ENCODE results near the gene NUDT4. TPM values are rescaled to one million over a fixed set of nuclear protein-coding genes. Genes with fewer than 3 reads are reported as not detected.

The NUDT4 gene
- total and polyA plus RNA-seq, 2 of the 4 experiments (the other 2 are of a cell fraction) = 23.6 to 25.6 TPM

DNA sequence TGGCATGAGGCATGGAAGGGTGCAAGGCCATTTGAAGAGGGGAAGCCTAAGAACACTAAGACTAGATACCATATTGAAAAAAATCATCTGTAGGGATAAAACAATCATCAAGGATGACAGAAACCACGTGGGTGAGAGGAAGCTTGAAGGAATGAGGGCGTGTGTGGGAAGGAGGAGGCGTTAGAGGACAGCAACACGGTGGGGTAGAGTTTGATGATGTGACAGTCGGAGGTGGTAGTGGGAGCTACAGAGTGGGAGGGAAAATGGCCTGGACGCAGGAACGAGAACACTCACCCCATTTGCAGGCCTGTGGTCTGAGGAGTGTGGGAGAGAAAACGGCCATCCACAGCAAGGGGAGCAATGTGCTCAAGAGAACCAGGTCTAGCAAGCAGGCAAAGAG is 25.4 kb upstream of the NUDT4 start:
- Histone ChIP-seq H2AK9ac (replicated peaks; ENCODE audit: low read depth, low read length, poor library complexity) (no peak overlapping the region), H2AK5ac (ENCODE audit: low read depth, low read length) (no peak overlapping the region), H3K14ac (replicated peaks; ENCODE audit: low read depth, low read length) (no peak overlapping the region), H3K4ac (ENCODE audit: low read depth, low read length) (no peak overlapping the region), H2BK120ac (ENCODE audit: low read depth, low read length) (no peak overlapping the region), H3K9me1 (ENCODE audit: insufficient read depth, low read length) (no peaks in the 10 kb centered on the region), H3K4me2 (ENCODE audit: low read depth, low read length) (no peak overlapping the region), H4K20me1 (ENCODE audit: insufficient read depth, low read length) (no peaks in the 10 kb centered on the region), H3K9me3 (ENCODE audit: control insufficient read depth, insufficient read depth, low read length) (no peaks in the 10 kb centered on the region), H3K79me1 (ENCODE audit: low read depth in 1 of 2, low read length in 2 of 2) (no peaks in the 10 kb centered on the region), H4K5ac (ENCODE audit: low read depth, low read length) (no peak overlapping the region), H3K4me1 (ENCODE audit: control insufficient read depth, insufficient read depth, low read length) (no peaks in the 10 kb centered on the region), H2BK5ac (ENCODE audit: low read depth, low read length, poor library complexity, severe bottlenecking) (no peak overlapping the region), H3K18ac (ENCODE audit: low read depth, low read length) (no peak overlapping the region), H3K4me3 (ENCODE audit: insufficient read depth, low read depth, low read length) (no peak overlapping the region), H3K27ac (ENCODE audit: insufficient read depth, low read length) (no peak overlapping the region), H4K8ac (ENCODE audit: low read depth in 2 of 2, low read length in 2 of 2) (no peak overlapping the region), H3K9ac (ENCODE audit: low read depth, low read length) (no peak overlapping the region), H4K91ac (ENCODE audit: insufficient read depth, low read depth, low read length) (no peak overlapping the region), H3K36me3 (ENCODE audit: control insufficient read depth, insufficient read depth, low read length) (no peaks in the 10 kb centered on the region), H3K27me3 (ENCODE audit: control insufficient read depth, insufficient read depth, low read length) (no peaks in the 10 kb centered on the region), H2AFZ (replicated peaks; ENCODE audit: low read length, poor library complexity) (no peak overlapping the region), H2BK20ac (ENCODE audit: low read depth, low read length) (no peak overlapping the region), H3K56ac (ENCODE audit: extremely low read depth, insufficient read depth, low read length) (no peak overlapping the region), H2BK15ac (ENCODE audit: low read depth, low read length) (no peak overlapping the region), H3K23ac (ENCODE audit: low read depth, low read length) (no peak overlapping the region)
- in situ Hi-C loops (cut with MboI; ENCODE audit: low sequenced_read_pairs) = no loop called here
- dilution Hi-C loops (cut with HindIII; ENCODE audit: low sequenced_read_pairs, unreplicated experiment) = no loop called here
- WGBS, 2 experiments (ENCODE audit: extremely low coverage in 2 of 2, insufficient read length in 1 of 2) = 20% methylated on average over 2 of the region's 8 CpGs; no CpG with 5 or more reads in 1 of the 2 experiments
- intact Hi-C loops (cut with micrococcal nuclease) = no loop called here
- BruUV-seq (replicated peaks) = no TSS peak
- DNase-seq (no peak), ATAC-seq (ENCODE audit: low read depth) (no peak)
- ChIA-PET CTCF (no interaction called here), POLR2A (ENCODE audit: unreplicated experiment) (no interaction called here)
- TF ChIP-seq MAZ (IDR thresholded peaks at IDR 0.05; ENCODE audit: borderline replicate concordance, low read depth, low read length) = no peak
- TF ChIP-seq MAFK (IDR thresholded peaks at IDR 0.05; ENCODE audit: low read depth, low read length) = no peak
- no peak for TF ChIP-seq FOS (IDR thresholded peaks at IDR 0.05; ENCODE audit: low read depth, low read length)
- TF ChIP-seq, protein P1, sequence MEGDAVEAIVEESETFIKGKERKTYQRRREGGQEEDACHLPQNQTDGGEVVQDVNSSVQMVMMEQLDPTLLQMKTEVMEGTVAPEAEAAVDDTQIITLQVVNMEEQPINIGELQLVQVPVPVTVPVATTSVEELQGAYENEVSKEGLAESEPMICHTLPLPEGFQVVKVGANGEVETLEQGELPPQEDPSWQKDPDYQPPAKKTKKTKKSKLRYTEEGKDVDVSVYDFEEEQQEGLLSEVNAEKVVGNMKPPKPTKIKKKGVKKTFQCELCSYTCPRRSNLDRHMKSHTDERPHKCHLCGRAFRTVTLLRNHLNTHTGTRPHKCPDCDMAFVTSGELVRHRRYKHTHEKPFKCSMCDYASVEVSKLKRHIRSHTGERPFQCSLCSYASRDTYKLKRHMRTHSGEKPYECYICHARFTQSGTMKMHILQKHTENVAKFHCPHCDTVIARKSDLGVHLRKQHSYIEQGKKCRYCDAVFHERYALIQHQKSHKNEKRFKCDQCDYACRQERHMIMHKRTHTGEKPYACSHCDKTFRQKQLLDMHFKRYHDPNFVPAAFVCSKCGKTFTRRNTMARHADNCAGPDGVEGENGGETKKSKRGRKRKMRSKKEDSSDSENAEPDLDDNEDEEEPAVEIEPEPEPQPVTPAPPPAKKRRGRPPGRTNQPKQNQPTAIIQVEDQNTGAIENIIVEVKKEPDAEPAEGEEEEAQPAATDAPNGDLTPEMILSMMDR (conservative IDR thresholded peaks at IDR 0.05; ENCODE audit: low read depth, low read length) = no peak
- TF ChIP-seq SMC3 (IDR thresholded peaks at IDR 0.05; ENCODE audit: low read depth, low read length) = no peak
- no peak for TF ChIP-seq RFX5 (IDR thresholded peaks at IDR 0.05; ENCODE audit: low read depth, low read length)
- no peak for TF ChIP-seq MXI1 (IDR thresholded peaks at IDR 0.05; ENCODE audit: borderline replicate concordance, low read depth, low read length)
- TF ChIP-seq, protein P2, sequence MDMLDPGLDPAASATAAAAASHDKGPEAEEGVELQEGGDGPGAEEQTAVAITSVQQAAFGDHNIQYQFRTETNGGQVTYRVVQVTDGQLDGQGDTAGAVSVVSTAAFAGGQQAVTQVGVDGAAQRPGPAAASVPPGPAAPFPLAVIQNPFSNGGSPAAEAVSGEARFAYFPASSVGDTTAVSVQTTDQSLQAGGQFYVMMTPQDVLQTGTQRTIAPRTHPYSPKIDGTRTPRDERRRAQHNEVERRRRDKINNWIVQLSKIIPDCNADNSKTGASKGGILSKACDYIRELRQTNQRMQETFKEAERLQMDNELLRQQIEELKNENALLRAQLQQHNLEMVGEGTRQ (IDR thresholded peaks at IDR 0.05; ENCODE audit: low read depth, low read length) = no peak
- no peak for TF ChIP-seq BHLHE40 (IDR thresholded peaks at IDR 0.05; ENCODE audit: low read depth, low read length)
- TF ChIP-seq CHD1 (IDR thresholded peaks at IDR 0.05; ENCODE audit: low read depth, low read length) = no peak
- no peak for TF ChIP-seq NFE2L2 (IDR thresholded peaks at IDR 0.05; ENCODE audit: low read depth, low read length)
- TF ChIP-seq POLR2A (IDR thresholded peaks at IDR 0.05; ENCODE audit: low read depth, low read length) = no peak
- TF ChIP-seq, protein P3, sequence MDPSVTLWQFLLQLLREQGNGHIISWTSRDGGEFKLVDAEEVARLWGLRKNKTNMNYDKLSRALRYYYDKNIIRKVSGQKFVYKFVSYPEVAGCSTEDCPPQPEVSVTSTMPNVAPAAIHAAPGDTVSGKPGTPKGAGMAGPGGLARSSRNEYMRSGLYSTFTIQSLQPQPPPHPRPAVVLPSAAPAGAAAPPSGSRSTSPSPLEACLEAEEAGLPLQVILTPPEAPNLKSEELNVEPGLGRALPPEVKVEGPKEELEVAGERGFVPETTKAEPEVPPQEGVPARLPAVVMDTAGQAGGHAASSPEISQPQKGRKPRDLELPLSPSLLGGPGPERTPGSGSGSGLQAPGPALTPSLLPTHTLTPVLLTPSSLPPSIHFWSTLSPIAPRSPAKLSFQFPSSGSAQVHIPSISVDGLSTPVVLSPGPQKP (IDR thresholded peaks at IDR 0.05; ENCODE audit: borderline replicate concordance, low read depth, low read length) = no peak
- no peak for TF ChIP-seq CEBPB (IDR thresholded peaks at IDR 0.05; ENCODE audit: low read depth, low read length)

Data from IMR-90 (cell line).